ENCODE results near the gene IFIT3.
"Not testable (repeated sequence)": the region's sequence is repeated elsewhere in the genome, so short reads cannot be mapped to it uniquely, and the experiment has no call there.

The IFIT3 gene

GRCh38 chr10:89348481-89348880, 20.7 kb downstream of the IFIT3 start:
- Histone ChIP-seq H3K36me3 (ENCODE audit: insufficient read depth, low read length) (no peaks in the 10 kb centered on the region), H3K9me3 (ENCODE audit: insufficient read depth, low read depth, low read length) (no peaks in the 10 kb centered on the region), H3K4me1 (ENCODE audit: insufficient read depth, low read length) (peaks cover 57% of the 10 kb centered on the region), H3K4me3 (ENCODE audit: low read length) (no peak overlapping the region), H3K9ac (ENCODE audit: low read depth, low read length) (no peak overlapping the region), H3K27ac (ENCODE audit: low read depth, low read length) (0 out of 2 replicates have a peak overlapping the region, but pooled peaks have one; percentile 14), H3K27me3 (ENCODE audit: insufficient read depth, low read length) (no peaks in the 10 kb centered on the region)
- 60% methylated on average over 5 of the region's 5 CpGs for WGBS

- H3K27ac ChIP-seq (ENCODE audit: low read depth, low read length) = 0 out of 2 replicates have a peak overlapping the region, but pooled peaks have one; percentile 14
Measured at GRCh38 chr10:89348975-89349374, 21.2 kb downstream of the IFIT3 start.

GRCh38 chr10:89350631-89351315, 23.0 kb downstream of the IFIT3 start:
- H3K9ac ChIP-seq (ENCODE audit: low read depth, low read length); H3K36me3 ChIP-seq (ENCODE audit: insufficient read depth, low read length); H3K4me3 ChIP-seq (ENCODE audit: low read length); H3K27me3 ChIP-seq (ENCODE audit: insufficient read depth, low read length); H3K9me3 ChIP-seq (ENCODE audit: insufficient read depth, low read depth, low read length): not testable (repeated sequence)
- Histone ChIP-seq H3K27ac (ENCODE audit: low read depth, low read length) (0 out of 2 replicates have a peak overlapping the region, but pooled peaks have one; percentile 0), H3K4me1 (ENCODE audit: insufficient read depth, low read length) (peaks cover 46% of the 10 kb centered on the region)
- WGBS = 81% methylated on average over 7 of the region's 7 CpGs

More at GRCh38 chr10:89348975-89349374, 21.2 kb downstream of the IFIT3 start:
- Histone ChIP-seq H3K9me3 (ENCODE audit: insufficient read depth, low read depth, low read length) (no peaks in the 10 kb centered on the region), H3K4me3 (ENCODE audit: low read length) (no peak overlapping the region), H3K4me1 (ENCODE audit: insufficient read depth, low read length) (peaks cover 52% of the 10 kb centered on the region), H3K36me3 (ENCODE audit: insufficient read depth, low read length) (no peaks in the 10 kb centered on the region), H3K27me3 (ENCODE audit: insufficient read depth, low read length) (no peaks in the 10 kb centered on the region), H3K9ac (ENCODE audit: low read depth, low read length) (no peak overlapping the region)
- 87% methylated on average over 2 of the region's 2 CpGs for WGBS

GRCh38 chr10:89351412-89351779, 23.6 kb downstream of the IFIT3 start:
- WGBS = 71% methylated on average over 1 of the region's 1 CpG
- Histone ChIP-seq H3K4me3 (ENCODE audit: low read length) (no peak overlapping the region), H3K4me1 (ENCODE audit: insufficient read depth, low read length) (peaks cover 40% of the 10 kb centered on the region), H3K9ac (ENCODE audit: low read depth, low read length) (no peak overlapping the region), H3K9me3 (ENCODE audit: insufficient read depth, low read depth, low read length) (no peaks in the 10 kb centered on the region), H3K36me3 (ENCODE audit: insufficient read depth, low read length) (no peaks in the 10 kb centered on the region), H3K27me3 (ENCODE audit: insufficient read depth, low read length) (no peaks in the 10 kb centered on the region), H3K27ac (ENCODE audit: low read depth, low read length) (0 out of 2 replicates have a peak overlapping the region, but pooled peaks have one; percentile 3)

DNA sequence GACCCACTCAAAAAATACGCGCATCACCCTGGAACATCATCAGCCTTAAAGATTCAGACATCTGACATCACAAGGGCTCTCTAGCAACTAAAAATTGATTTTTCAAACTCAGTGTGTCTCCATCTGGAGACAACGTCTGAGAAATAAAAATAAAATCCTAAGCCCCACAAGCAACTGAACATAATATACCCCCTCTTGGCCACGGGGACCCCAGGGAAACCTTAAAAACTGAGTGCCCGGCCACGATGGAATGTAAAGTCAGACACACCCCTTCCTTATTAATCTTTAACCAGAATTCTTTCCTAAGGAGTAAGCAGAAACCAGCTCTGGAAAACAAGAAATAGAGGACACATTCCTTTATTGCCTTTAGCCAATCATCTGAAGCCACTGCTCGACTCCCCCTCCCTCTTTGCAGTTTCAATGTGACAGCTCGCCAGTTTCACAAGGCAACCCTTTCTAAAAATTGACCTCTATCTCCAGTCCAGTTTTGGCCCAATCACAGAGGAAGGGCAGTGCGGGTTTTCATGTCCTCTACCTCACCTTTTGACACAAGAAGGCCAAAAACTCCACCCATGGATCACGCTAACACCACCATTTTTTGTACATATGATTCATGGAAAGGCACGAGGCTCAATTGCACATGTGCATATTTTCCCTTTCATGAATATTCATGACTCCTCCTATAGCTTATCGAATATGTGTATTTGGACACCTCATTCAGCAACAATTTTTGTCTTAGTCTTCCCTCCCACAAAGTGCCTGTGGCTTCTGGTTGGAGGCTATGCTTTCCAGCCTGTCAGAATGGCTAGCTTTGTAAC, 24.2 kb downstream of the IFIT3 start:
- H3K27ac ChIP-seq (ENCODE audit: low read depth, low read length) = 0 out of 2 replicates have a peak overlapping the region, but pooled peaks have one; percentile 3
- H3K4me3 ChIP-seq (ENCODE audit: low read length) = no peak overlapping the region
- H3K9me3 ChIP-seq (ENCODE audit: insufficient read depth, low read depth, low read length) = no peaks in the 10 kb centered on the region
- H3K27me3 ChIP-seq (ENCODE audit: insufficient read depth, low read length) = no peaks in the 10 kb centered on the region
- no peaks in the 10 kb centered on the region for H3K36me3 ChIP-seq (ENCODE audit: insufficient read depth, low read length)
- peaks cover 39% of the 10 kb centered on the region for H3K4me1 ChIP-seq (ENCODE audit: insufficient read depth, low read length)
- no peak overlapping the region for H3K9ac ChIP-seq (ENCODE audit: low read depth, low read length)
- 83% methylated on average over 12 of the region's 12 CpGs for WGBS

GRCh38 chr10:89352802-89353201, 25.0 kb downstream of the IFIT3 start:
- H3K4me1 ChIP-seq (ENCODE audit: insufficient read depth, low read length) = peaks cover 36% of the 10 kb centered on the region
- H3K4me3 ChIP-seq (ENCODE audit: low read length) = no peak overlapping the region
- H3K36me3 ChIP-seq (ENCODE audit: insufficient read depth, low read length) = no peaks in the 10 kb centered on the region
- 94% methylated on average over 4 of the region's 4 CpGs for WGBS
- H3K9ac ChIP-seq (ENCODE audit: low read depth, low read length) = no peak overlapping the region
- no peaks in the 10 kb centered on the region for H3K27me3 ChIP-seq (ENCODE audit: insufficient read depth, low read length)
- no peaks in the 10 kb centered on the region for H3K9me3 ChIP-seq (ENCODE audit: insufficient read depth, low read depth, low read length)
- H3K27ac ChIP-seq (ENCODE audit: low read depth, low read length) = no peak overlapping the region

- Histone ChIP-seq H3K36me3 (ENCODE audit: insufficient read depth, low read length) (no peaks in the 10 kb centered on the region), H3K4me3 (ENCODE audit: low read length) (no peak overlapping the region), H3K9me3 (ENCODE audit: insufficient read depth, low read depth, low read length) (no peaks in the 10 kb centered on the region), H3K27me3 (ENCODE audit: insufficient read depth, low read length) (no peaks in the 10 kb centered on the region), H3K4me1 (ENCODE audit: insufficient read depth, low read length) (peaks cover 23% of the 10 kb centered on the region), H3K27ac (ENCODE audit: low read depth, low read length) (no peak overlapping the region), H3K9ac (ENCODE audit: low read depth, low read length) (no peak overlapping the region)
- WGBS = 100% methylated on average over 1 of the region's 2 CpGs
Measured at GRCh38 chr10:89355394-89355931, 27.7 kb downstream of the IFIT3 start.

DNA sequence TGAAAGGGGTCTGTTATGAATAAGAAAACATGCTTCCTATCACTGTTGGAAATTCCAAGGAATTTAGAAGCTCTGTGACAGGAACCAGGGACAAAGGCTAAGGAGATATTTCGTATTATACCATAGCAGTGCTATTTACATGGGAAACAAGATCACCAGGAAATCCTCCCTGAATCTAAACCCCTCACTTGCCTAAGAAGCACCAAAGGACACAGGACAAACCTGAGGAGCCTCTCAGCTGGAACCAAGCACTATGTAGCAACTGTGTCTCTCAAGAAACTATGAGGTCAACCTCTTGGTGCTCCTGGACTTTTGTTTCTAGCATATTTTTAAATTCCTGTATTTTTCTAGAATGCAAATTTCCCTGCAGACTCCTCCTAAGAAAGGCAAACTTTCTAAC, 29.3 kb downstream of the IFIT3 start:
- H3K9me3 ChIP-seq (ENCODE audit: insufficient read depth, low read depth, low read length) = no peaks in the 10 kb centered on the region
- WGBS = 80% methylated on average over 1 of the region's 1 CpG
- H3K27ac ChIP-seq (ENCODE audit: low read depth, low read length) = peak overlapping the region; percentile 43; the same call in 1 of the 2 replicates
- H3K36me3 ChIP-seq (ENCODE audit: insufficient read depth, low read length) = no peaks in the 10 kb centered on the region
- no peak overlapping the region for H3K9ac ChIP-seq (ENCODE audit: low read depth, low read length)
- peaks cover 13% of the 10 kb centered on the region for H3K4me1 ChIP-seq (ENCODE audit: insufficient read depth, low read length)
- H3K4me3 ChIP-seq (ENCODE audit: low read length) = no peak overlapping the region
- no peaks in the 10 kb centered on the region for H3K27me3 ChIP-seq (ENCODE audit: insufficient read depth, low read length)

DNA sequence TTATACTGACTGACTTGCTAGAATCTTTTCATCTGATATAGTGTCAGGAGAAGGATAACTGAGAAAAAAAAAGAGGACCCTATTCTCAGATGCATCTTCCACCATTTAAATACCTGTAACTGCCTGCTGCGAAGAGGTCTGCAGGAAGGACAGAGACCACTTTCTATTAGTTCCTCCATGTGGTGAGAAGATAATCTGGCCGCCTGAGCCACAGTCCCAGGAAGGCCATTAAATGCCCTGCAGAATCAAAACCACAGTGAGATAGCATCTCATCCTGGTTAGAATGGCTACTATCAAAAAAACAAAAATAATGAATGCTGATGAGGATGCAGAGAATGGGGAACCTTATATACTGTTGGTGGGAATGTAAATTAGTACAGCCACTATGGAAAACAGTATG, 30.2 kb downstream of the IFIT3 start:
- H3K4me1 ChIP-seq (ENCODE audit: insufficient read depth, low read length) = peaks cover 10% of the 10 kb centered on the region; the same call in 1 of the 2 replicates
- 92% methylated on average over 2 of the region's 2 CpGs for WGBS
- no peak overlapping the region for H3K27ac ChIP-seq (ENCODE audit: low read depth, low read length)

DNA sequence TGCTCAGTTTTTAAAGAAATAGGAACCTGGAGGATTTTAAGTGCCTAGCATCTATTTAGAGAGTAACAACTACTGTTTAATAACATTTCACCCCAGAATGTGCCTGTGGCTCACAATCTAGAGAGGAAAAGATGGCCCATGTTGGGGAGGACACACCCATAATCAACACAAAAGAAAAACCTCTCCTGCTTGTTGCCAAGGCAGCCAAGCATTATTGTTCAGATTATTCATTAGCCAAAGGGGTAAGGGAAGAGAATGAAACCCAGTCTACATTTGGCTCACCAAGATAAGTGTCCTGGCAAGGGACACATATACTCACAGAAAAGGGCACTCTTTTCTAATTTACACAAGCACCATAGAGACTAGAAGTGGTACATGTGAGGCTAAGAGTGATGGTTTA, 32.4 kb downstream of the IFIT3 start:
- Histone ChIP-seq H3K36me3 (ENCODE audit: insufficient read depth, low read length) (no peaks in the 10 kb centered on the region), H3K9me3 (ENCODE audit: insufficient read depth, low read depth, low read length) (no peaks in the 10 kb centered on the region), H3K4me1 (ENCODE audit: insufficient read depth, low read length) (peaks cover 10% of the 10 kb centered on the region; the same call in 1 of the 2 replicates), H3K27ac (ENCODE audit: low read depth, low read length) (no peak overlapping the region), H3K9ac (ENCODE audit: low read depth, low read length) (no peak overlapping the region), H3K4me3 (ENCODE audit: low read length) (no peak overlapping the region), H3K27me3 (ENCODE audit: insufficient read depth, low read length) (no peaks in the 10 kb centered on the region)

More for the DNA sequence above, 30.2 kb downstream of the IFIT3 start:
- Histone ChIP-seq H3K36me3 (ENCODE audit: insufficient read depth, low read length) (no peaks in the 10 kb centered on the region), H3K9me3 (ENCODE audit: insufficient read depth, low read depth, low read length) (no peaks in the 10 kb centered on the region), H3K4me3 (ENCODE audit: low read length) (no peak overlapping the region), H3K27me3 (ENCODE audit: insufficient read depth, low read length) (no peaks in the 10 kb centered on the region), H3K9ac (ENCODE audit: low read depth, low read length) (no peak overlapping the region)

- Histone ChIP-seq H3K27ac (ENCODE audit: low read depth, low read length) (no peak overlapping the region), H3K9me3 (ENCODE audit: insufficient read depth, low read depth, low read length) (no peaks in the 10 kb centered on the region), H3K4me3 (ENCODE audit: low read length) (no peak overlapping the region), H3K4me1 (ENCODE audit: insufficient read depth, low read length) (no peaks in the 10 kb centered on the region), H3K36me3 (ENCODE audit: insufficient read depth, low read length) (no peaks in the 10 kb centered on the region), H3K9ac (ENCODE audit: low read depth, low read length) (no peak overlapping the region), H3K27me3 (ENCODE audit: insufficient read depth, low read length) (no peaks in the 10 kb centered on the region)
Measured at GRCh38 chr10:89362929-89363328, 35.1 kb downstream of the IFIT3 start.

All from HUES64 (cell line).